ENCODE measurements around the gene TRAPPC6A. TPM values are rescaled to one million over a fixed set of nuclear protein-coding genes. Genes with fewer than 3 reads are reported as not detected.

TRAPPC6A gene
- total RNA-seq, 4 donors from 2014 or later, result 55.9 to 82.3 (median 71.8) TPM

DNA sequence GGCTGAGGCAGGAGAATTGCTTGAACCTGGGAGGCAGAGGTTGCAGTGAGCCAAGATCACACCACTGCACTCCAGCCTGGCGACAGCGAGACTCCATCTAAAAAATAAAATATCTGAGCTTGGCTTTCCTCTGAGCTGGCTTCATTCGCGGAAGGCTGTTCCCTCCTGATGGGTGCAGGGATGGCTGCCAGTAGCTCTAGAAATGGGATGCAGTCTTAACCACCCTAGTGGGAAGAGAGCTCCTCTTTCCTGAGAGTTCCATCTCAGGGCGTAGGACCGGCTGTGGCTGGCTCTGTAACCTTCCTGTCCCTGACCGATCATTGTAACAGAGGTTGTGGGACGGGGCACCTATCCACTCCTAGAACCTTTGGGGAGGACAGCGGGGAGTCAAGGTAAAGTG, 52.7 kb downstream of the TRAPPC6A start:
- Histone ChIP-seq H3K27ac (no peak overlapping the region), H3K4me3 (no peak overlapping the region), H3K27me3 (no peaks in the 10 kb centered on the region), H3K36me3 (no peaks in the 10 kb centered on the region), H3K4me1 (peaks cover 43% of the 10 kb centered on the region), H3K9me3 (no peaks in the 10 kb centered on the region)
- WGBS, result 92% methylated on average over 8 of the region's 9 CpGs
- no peak for DNase-seq (ENCODE audit: low spot score in 2 of 2)
- TF ChIP-seq POLR2AphosphoS5 (IDR thresholded peaks at IDR 0.05) (no peak), EP300 (IDR thresholded peaks at IDR 0.05) (no peak), POLR2A (IDR thresholded peaks at IDR 0.05) (no peak)
- TF ChIP-seq, protein P1, sequence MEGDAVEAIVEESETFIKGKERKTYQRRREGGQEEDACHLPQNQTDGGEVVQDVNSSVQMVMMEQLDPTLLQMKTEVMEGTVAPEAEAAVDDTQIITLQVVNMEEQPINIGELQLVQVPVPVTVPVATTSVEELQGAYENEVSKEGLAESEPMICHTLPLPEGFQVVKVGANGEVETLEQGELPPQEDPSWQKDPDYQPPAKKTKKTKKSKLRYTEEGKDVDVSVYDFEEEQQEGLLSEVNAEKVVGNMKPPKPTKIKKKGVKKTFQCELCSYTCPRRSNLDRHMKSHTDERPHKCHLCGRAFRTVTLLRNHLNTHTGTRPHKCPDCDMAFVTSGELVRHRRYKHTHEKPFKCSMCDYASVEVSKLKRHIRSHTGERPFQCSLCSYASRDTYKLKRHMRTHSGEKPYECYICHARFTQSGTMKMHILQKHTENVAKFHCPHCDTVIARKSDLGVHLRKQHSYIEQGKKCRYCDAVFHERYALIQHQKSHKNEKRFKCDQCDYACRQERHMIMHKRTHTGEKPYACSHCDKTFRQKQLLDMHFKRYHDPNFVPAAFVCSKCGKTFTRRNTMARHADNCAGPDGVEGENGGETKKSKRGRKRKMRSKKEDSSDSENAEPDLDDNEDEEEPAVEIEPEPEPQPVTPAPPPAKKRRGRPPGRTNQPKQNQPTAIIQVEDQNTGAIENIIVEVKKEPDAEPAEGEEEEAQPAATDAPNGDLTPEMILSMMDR (IDR thresholded peaks at IDR 0.05), result no peak

DNA sequence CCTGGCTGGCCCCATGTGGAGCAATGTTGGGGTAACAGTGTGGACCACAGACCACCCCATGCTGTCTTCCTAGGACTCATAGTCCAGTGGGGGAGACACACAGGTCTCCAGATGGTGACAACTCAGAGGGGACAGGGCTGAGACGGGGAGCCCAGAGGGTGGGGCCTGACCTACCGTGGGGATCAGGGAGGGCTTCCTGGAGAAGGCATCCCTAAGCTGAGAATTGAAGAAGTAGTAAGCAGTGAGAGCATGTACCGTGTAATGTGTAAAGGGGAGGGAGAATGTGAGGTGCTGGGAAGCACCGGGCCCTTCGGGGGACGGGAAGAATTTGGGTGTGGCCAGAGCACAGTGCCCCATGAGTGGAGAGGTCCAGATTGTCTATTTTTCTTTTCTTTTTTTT, 54.0 kb downstream of the TRAPPC6A start:
- 44% methylated on average over 6 of the region's 6 CpGs for WGBS
- Histone ChIP-seq H3K4me3 (no peak overlapping the region), H3K27ac (no peak overlapping the region), H3K36me3 (no peaks in the 10 kb centered on the region), H3K27me3 (no peaks in the 10 kb centered on the region), H3K9me3 (no peaks in the 10 kb centered on the region), H3K4me1 (peaks cover 46% of the 10 kb centered on the region)
- TF ChIP-seq POLR2AphosphoS5 (IDR thresholded peaks at IDR 0.05), result no peak
- TF ChIP-seq, protein P1 (IDR thresholded peaks at IDR 0.05), result no peak
- TF ChIP-seq POLR2A (IDR thresholded peaks at IDR 0.05), result no peak
- TF ChIP-seq EP300 (IDR thresholded peaks at IDR 0.05), result no peak
- DNase-seq (ENCODE audit: low spot score in 2 of 2), result no peak

DNA sequence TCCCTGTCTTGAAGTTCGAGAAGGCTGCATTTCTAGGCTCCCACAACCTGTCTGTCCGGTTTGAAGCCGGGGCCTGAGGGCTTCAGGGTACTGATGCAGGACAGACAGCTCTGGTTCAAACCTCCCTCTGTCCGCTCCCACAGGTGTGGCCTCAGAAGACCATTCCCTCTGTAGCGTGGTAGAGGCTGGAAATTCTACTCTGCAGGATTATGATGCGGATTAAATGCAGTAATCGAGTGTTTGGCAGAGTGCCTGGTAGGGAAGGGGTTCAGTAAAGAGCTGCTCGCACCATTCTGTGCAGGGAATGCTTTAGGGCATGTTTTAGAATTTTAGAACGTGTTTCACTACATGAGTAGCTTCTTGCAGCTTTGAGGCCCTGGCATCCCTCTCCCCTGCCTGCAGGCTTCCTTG, 54.6 kb downstream of the TRAPPC6A start:
- no peak for DNase-seq (ENCODE audit: low spot score in 2 of 2)
- Histone ChIP-seq H3K4me3 (no peak overlapping the region), H3K36me3 (no peaks in the 10 kb centered on the region), H3K9me3 (no peaks in the 10 kb centered on the region), H3K27ac (no peak overlapping the region), H3K4me1 (peaks cover 52% of the 10 kb centered on the region), H3K27me3 (no peaks in the 10 kb centered on the region)
- 60% methylated on average over 6 of the region's 9 CpGs for WGBS
- TF ChIP-seq, protein P1 (IDR thresholded peaks at IDR 0.05), result no peak
- no peak for TF ChIP-seq POLR2AphosphoS5 (IDR thresholded peaks at IDR 0.05)
- TF ChIP-seq EP300 (IDR thresholded peaks at IDR 0.05), result no peak
- no peak for TF ChIP-seq POLR2A (IDR thresholded peaks at IDR 0.05)

DNA sequence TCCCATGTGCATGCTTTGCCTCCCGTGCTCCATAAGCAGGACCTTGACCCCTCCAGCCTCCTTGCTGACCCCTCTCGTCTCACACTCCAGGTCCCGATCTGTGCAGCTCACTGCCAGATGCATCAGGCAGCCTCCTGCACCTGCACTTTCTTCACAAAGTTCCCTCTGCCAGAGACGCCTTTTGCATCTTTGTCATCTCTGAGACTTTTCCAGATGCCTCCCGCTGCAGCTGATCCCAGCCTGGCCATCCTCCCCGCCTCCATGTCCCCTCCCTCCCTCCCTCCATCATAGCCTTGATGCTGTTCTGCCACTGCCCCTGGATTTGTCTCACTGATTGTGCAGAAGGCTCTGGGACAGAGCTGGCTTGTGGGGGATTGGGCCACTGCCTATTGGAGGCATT, 55.2 kb downstream of the TRAPPC6A start:
- no peaks in the 10 kb centered on the region for H3K27me3 ChIP-seq
- DNase-seq (ENCODE audit: low spot score in 2 of 2), result no peak
- no peak overlapping the region for H3K4me3 ChIP-seq
- WGBS, result 72% methylated on average over 6 of the region's 6 CpGs
- peaks cover 58% of the 10 kb centered on the region for H3K4me1 ChIP-seq
- TF ChIP-seq POLR2AphosphoS5 (IDR thresholded peaks at IDR 0.05) (no peak), EP300 (IDR thresholded peaks at IDR 0.05) (no peak), POLR2A (IDR thresholded peaks at IDR 0.05) (no peak)
- TF ChIP-seq, protein P1 (IDR thresholded peaks at IDR 0.05), result no peak
- H3K36me3 ChIP-seq, result no peaks in the 10 kb centered on the region
- no peak overlapping the region for H3K27ac ChIP-seq
- no peaks in the 10 kb centered on the region for H3K9me3 ChIP-seq

DNA sequence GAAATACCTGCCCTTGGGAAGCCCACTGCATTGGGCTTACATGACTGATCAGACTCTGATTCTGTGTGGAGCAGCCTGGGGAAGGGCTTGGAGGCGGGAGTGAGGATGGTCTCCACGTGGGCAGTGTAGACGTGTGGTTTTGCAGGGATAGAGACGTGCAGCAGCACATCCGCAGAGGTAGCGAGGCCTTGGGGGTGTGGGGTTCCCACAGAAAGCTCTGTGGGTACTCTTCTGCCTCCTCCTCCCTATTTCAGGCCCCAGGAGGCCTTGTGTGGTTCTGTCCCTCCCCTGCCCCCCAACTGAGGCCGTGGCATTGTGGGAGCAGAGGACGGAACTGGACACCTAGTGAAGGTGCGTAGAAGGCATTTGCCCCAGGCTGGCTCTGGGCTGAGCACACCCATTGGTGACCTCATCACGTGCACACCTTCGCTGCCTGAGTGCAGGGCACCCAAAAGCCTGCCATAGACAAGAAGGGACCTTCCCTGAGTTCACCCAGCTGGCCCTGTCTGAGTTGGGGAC, 56.2 kb downstream of the TRAPPC6A start:
- TF ChIP-seq, protein P1 (IDR thresholded peaks at IDR 0.05), result no peak
- no peak for TF ChIP-seq EP300 (IDR thresholded peaks at IDR 0.05)
- TF ChIP-seq POLR2AphosphoS5 (IDR thresholded peaks at IDR 0.05), result no peak
- Histone ChIP-seq H3K4me3 (no peak overlapping the region), H3K9me3 (no peaks in the 10 kb centered on the region), H3K4me1 (peaks cover 68% of the 10 kb centered on the region), H3K27ac (no peak overlapping the region), H3K36me3 (no peaks in the 10 kb centered on the region), H3K27me3 (no peaks in the 10 kb centered on the region)
- 75% methylated on average over 11 of the region's 11 CpGs for whole genome bisulfite sequencing
- no peak for DNase-seq (ENCODE audit: low spot score in 2 of 2)

Measured in suprapubic skin (tissue), 4 donors.